Suprapubic skin (tissue), 4 donors: ENCODE results near the gene EDNRB.

Experiments used
- POLR2A ChIP-seq, 2 donors: fragments of 450-650 bp; IDR thresholded peaks; one replicate each; pipeline ENCODE4 v1.6.1; 2017; ENCODE audit warnings: antibody characterized with exemption in 2 of 2, mild to moderate bottlenecking in 2 of 2, moderate library complexity in 2 of 2
- POLR2AphosphoS5 ChIP-seq, 3 donors: sonication (generic); formaldehyde crosslinking; IDR thresholded peaks; one replicate each; pipeline ENCODE4 v1.6.1; 2017; ENCODE audit warnings: antibody characterized with exemption in 3 of 3
- TF ChIP-seq, protein P1 (sequence below), 2 donors: fragments of 200-600 bp in 1 of 2; fragments of 450-650 bp in 1 of 2; sonication (generic) in 1 of 2; IDR thresholded peaks; one replicate each; pipeline ENCODE4 v1.5.1; 2016 to 2019; ENCODE audit warnings: antibody characterized with exemption in 2 of 2, mild to moderate bottlenecking in 1 of 2, moderate library complexity in 1 of 2

DNA sequence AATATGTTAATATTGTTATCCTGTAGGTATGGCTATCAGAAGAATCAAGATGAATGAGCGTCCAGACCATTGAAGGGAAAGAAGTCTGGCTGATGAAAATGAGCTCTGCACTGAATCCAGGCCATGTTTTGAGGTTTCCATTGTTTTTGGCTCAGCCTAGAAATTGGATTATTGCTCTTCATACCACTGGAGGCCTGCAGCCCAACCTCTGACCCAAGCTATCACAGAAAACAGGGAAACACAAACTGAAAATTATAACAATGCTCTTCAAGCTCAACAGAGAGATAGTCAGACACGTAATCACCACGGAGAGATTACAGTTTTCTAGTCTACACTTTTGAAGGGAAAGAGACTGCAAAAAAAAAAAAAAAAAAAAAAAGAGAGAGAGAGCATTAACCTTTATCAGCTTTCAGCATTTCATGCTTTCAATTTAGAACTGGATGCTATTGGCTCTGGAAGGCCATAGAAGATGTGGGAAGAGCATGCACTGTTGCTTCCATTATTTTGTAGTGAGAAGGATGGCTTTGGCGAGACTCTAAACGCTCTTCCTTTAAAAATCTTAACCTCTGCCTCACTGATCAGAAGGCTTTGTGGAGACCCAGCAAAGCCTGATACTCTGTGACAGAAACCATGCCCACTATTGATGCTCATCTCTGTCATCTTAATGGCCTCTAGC lies 10.8 kb downstream of the EDNRB start:
- TF ChIP-seq, protein P1, sequence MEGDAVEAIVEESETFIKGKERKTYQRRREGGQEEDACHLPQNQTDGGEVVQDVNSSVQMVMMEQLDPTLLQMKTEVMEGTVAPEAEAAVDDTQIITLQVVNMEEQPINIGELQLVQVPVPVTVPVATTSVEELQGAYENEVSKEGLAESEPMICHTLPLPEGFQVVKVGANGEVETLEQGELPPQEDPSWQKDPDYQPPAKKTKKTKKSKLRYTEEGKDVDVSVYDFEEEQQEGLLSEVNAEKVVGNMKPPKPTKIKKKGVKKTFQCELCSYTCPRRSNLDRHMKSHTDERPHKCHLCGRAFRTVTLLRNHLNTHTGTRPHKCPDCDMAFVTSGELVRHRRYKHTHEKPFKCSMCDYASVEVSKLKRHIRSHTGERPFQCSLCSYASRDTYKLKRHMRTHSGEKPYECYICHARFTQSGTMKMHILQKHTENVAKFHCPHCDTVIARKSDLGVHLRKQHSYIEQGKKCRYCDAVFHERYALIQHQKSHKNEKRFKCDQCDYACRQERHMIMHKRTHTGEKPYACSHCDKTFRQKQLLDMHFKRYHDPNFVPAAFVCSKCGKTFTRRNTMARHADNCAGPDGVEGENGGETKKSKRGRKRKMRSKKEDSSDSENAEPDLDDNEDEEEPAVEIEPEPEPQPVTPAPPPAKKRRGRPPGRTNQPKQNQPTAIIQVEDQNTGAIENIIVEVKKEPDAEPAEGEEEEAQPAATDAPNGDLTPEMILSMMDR (IDR thresholded peaks at IDR 0.05) = no peak
- TF ChIP-seq POLR2AphosphoS5 (IDR thresholded peaks at IDR 0.05) (no peak), POLR2A (IDR thresholded peaks at IDR 0.05) (no peak)
